Skeletal muscle cell (primary cell): ENCODE measurements around the gene ST7.
A peak's percentile ranks its signal among the peaks of the same experiment; 100 is the strongest.
"Not testable (repeated sequence)": the region's sequence is repeated elsewhere in the genome, so short reads cannot be mapped to it uniquely, and the experiment has no call there.

Source experiments
- DNase-seq: peaks from one replicate; pipeline ENCODE4 v3.0.0-alpha.2; 2010; ENCODE audit warnings: low read depth
- H3K4me3 ChIP-seq: 2 replicates; pipeline ENCODE4 v1.5.1; 2011; ENCODE audit warnings: low read depth, mild to moderate bottlenecking, control low read depth, low read length, moderate library complexity

The ST7 gene

DNA sequence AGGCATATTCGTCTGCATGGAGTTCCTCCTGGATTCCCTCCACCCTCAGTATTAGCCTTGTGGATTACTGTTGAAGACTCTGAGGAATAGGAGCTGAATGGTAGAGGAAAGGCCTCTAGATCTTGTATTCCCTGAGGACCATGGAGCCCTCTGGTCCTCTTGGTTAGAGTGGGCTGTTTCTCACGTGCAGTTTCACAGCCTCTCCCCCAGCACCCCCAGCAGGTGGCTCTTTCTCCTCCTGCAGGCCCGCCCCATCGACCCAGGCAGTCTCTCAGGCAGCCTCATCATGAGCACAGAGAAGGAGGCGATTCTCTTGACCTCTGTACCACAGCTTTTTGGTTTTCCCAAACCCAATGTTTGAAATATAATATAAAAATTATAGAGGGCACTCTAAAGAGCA is 267.5 kb downstream of the ST7 start:
- no peak overlapping the region for H3K4me3 ChIP-seq
- DNase-seq: no peak

DNA sequence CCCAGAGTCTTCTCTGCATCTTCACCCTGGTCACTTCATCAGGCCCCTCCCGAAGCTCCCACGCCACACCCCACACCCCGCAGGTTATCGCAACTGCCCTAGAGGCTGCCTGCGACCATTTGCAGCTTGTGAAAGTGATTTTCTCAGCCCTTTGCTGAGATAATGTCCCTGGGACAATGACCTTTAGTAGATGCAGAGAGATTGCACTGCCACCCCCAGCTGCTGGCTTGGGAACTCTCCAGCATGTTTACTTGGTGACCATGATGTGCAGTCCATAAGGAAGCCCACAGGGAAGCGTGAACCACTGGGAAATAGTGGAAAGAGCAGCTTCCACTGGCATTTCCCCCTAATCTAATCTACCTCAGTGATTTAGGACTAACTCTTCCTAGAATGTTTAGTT is 272.2 kb downstream of the ST7 start:
- H3K4me3 ChIP-seq: no peak overlapping the region
- no peak for DNase-seq

DNA sequence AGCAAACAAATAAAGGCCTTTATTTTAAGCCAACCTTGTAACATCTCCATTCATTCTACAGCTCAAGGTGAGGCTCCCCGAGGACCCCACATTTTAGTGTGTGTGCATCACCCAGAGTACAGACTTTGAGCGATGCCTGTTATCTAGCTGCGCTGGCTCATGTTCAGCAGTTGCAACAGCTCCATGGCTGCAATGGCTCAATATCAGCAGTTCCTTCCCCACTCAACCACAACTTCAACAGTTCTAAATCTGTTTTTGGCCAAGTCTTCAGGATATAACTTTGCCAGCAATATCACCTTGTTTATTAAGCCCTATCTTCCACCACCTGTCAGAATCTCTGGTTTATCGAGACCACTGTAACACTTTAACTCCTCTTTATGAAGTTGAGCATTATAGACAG is 273.8 kb downstream of the ST7 start:
- H3K4me3 ChIP-seq: no peak overlapping the region
- DNase-seq: no peak

DNA sequence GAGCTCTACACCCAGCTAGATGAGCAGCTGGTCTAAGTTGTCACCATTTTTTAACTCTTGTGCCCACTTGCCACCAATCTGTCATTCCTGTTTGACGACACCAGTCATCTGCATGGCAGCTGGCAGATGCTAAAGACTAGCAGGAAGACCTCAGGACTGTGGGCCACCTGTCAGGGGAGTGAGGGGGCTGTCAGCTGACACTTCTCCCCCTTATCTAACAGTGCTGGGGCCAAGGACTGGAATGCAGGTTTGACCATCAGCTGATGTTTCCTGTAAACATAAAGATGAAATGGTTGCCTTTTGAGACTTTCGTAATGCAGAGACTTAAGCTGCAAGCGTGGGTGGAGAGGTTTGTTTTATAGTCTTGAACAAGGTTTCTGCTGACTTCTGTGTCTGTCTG is 276.0 kb downstream of the ST7 start:
- DNase-seq: peak; percentile 67
- H3K4me3 ChIP-seq: no peak overlapping the region

DNA sequence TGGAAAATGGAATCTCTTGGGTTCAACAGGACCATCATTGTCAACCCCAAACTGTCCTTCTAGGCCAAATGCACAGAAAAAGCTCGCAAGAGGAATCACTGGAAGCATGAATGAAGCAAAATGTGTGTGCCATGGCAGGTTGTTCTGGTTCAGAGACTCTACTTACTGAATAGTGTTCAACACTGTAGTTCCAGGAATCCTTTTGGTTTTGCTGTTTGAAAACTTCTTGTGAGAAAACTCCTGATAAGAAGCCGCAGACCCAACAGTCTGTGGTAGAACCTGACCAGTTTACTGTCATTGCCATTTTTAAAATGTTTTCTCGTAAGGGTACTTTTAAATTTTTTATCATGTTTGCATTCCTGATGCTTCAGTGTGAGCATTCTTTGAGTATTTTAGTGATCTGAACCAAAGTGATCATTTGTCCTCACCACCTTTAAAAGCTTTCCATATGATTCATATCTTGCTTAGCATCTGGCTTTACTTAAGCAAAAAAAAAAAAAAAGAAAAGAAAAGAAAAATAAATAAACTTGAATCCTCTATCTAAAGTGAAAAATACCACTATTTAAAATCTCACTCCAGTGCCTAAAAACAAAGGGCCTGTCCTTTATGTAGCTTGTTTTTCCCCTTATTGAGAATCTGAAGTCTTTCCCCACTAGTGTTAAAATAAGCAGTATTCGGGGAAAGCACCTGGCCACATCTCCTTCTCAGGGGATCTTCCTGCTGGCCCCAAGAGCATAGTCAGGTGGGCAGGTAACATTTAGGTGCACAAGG is 277.2 kb downstream of the ST7 start:
- no peak overlapping the region for H3K4me3 ChIP-seq
- DNase-seq: no peak

DNA sequence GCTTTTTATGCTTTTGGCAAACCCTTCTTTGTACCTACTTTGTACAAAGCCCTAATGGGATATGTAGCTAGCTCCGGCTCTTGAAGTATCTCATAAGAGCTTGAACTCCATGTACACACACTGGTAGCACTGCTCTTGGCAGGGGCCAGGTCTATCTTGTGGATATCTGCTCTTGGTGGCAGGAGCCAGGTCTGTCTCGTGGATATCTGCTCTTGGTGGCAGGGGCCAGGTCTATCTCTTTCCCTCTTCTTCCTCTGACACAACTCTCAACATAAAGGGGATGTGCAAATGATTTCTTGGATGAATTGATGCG is 277.7 kb downstream of the ST7 start:
- DNase-seq: no peak

DNA sequence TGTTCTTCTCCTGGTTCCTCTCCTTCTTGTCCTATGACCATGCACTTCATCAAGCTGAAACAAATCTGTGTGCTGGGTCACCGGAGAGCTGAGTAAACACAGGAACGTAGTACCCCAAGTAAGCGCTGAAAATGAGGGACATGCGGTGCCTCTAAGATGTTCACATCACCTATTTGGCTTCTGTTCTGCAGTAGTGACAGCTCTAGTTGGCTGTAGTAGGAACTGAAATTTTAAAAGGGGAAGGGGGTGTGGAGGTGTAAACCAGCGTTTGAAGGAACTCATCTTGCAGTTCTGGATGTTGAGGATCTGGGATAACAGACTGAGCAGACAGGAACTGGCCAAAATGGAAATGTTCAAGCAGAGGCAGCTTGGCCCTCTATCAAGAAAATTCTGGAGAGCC is 284.3 kb downstream of the ST7 start:
- H3K4me3 ChIP-seq: no peak overlapping the region
- no peak for DNase-seq

More for the DNA sequence above, 277.7 kb downstream of the ST7 start:
- no peak overlapping the region for H3K4me3 ChIP-seq

DNA sequence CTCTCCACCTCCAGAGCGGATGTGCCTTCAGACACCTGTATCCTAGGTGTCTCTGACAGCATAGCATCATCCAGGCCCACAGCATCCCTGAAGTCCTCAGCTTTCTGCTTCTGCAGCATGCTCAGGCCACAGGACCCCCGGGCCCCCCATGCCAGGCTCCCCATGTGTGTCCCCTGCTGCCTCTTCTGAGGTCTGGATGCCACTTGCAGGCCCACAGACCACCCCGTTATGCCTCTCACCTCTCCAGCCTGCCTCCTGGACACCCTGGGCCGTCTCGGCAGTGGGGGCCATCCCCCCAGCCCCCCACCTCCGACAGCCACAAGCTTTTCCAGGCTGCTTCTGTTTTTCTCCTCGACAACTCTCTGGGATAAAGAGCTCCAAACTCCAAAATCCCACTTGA is 285.2 kb downstream of the ST7 start:
- DNase-seq: no peak
- no peak overlapping the region for H3K4me3 ChIP-seq

DNA sequence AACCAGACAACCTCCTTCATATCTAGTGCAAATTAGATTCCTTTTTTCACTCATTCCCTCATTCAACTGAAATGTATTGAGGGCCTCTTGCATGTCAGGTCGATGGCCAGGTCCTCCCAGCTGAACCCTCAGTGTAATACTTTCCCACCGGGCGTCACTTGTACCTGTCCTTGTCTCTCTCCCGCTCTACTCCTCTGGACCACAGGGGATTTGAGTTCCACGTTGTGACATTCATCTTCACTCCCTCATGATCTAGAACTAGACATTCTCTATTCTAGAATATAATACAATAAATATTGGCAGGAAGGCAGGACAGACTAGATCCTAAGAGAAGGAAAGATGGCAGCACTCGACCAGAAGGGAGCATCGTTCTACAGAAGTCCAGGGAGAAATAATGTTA is 285.6 kb downstream of the ST7 start:
- no peak for DNase-seq
- no peak overlapping the region for H3K4me3 ChIP-seq

DNA sequence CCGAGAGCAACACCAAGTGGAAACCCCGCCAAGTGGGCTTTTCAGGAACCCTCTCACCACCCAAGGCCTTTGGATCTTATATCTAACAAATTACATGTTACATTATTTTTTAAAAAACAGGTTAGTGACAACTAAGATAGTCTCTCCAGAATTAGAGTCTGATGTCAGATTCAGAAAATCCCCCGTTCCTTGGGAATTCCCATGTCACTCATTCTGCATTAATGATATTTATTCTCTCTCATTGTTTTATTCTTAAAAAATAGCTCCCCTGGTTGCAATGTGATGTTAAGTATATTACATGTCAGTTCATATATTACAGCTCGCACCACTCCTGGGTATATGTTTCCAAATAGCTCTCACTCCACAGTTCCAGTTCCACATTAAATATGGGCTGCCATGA is 287.8 kb downstream of the ST7 start:
- DNase-seq: no peak
- no peak overlapping the region for H3K4me3 ChIP-seq

DNA sequence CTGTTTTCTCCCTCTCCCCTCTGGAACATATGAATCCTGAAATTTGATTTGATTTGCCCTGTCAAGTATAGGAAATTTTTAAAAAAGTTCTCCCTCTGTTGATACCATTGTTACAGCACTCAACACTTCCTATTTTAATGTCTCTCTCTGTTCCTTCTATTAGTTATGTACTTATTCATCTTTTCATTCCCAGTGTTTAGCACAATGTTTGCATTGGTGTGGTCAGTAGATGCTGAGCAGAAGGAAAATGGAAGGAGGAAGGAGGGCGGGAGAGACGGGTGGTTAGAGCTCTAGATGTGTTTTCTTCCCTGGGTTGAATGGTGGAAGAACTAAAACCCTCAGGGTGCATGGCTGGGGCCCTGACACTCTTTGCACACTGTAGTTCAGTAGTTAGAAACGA is 290.1 kb downstream of the ST7 start:
- no peak for DNase-seq
- no peak overlapping the region for H3K4me3 ChIP-seq

DNA sequence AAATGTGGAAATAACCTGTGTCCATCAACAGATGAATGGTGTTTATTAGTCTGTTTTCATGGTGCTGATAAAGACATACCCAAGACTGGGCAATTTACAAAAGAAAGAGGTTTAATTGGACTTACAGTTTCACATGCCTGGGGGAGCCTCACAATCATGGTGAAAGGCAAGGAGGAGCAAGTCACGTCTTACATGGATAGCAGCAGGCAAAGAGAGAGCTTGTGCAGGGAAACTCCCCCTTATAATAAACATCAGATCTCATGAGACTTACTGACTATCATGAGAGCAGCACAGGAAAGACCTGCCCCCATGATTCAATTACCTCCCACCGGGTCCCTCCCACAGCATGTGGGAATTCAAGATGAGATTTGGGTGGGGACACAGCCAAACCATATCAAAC is 292.4 kb downstream of the ST7 start:
- not testable (repeated sequence) for H3K4me3 ChIP-seq, DNase-seq

DNA sequence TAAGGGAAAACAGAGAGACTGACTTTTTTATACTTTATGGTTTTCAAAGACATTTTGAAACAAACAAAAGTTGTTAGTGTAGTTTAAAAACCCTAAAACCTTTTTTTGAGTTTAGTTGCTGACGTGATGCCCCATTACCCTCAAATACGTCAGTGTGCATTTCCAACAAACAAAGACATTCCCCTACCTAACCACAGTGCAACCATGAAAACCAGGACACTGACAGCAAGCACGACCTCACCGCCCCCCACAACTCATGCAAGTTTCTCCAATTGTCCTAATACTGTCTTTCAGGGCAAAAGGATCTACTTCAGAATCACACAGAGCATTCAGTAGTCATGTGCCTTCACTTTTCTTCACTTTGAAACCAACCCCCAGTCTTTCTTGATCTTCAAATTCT is 294.5 kb downstream of the ST7 start:
- no peak for DNase-seq
- no peak overlapping the region for H3K4me3 ChIP-seq

DNA sequence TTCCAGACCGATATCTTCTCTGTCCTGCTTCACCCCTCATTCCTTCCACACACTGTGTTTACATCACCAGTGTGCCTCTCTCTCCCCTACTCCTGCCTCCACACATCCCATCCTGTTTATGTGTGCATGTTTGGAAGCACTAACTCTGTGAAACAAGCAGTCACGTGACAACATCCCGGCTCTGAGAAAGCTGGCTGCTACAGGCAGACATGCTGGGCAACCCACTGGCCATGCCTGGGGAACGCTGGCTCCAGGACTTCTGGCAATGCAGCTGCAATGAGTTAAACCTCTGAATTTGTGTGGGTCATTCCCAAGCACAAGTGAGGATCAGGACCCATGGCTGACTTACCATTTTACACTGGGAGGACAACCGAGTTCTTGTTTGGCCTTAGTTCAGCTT is 295.5 kb downstream of the ST7 start:
- H3K4me3 ChIP-seq: no peak overlapping the region
- no peak for DNase-seq

DNA sequence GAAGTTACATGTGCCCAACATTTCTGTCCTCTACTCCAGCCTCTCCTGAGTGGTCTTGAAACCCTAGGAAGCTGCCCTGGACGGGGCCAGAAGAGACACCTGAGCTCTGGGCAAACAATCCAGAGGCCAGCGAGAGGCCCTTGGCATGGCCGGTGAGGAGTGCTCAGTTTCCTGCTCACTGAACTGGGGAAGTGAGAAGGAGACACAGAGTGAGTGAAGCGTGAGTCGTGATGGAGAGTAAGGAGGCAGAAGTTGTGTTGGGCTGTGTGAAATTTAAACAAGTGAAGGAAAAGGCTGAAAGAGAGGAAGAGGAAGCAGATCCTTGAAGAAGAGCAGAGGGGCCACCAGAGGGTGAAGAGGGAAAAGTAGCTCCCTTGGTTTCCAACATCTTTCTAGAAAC is 296.4 kb downstream of the ST7 start:
- H3K4me3 ChIP-seq: no peak overlapping the region
- DNase-seq: no peak

DNA sequence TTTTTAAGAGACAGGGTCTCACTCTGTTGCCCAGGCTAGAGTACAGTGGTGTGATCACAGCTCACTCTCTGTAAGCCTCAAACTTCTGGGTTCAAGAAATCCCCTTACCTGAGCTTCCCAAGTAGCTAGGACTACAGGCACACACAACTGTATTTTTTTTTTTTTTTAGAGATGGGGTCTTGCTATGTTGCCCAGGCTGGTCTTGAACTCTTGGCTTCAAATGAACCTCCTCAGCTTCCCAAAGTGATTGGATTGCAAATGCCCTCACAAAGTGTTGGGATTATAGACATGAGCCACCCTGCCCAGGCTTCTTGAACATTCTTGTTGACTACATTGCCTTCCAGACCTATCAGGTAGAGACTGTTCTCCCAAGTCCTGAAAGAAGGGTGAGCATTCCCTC is 296.9 kb downstream of the ST7 start:
- no peak overlapping the region for H3K4me3 ChIP-seq
- DNase-seq: no peak

DNA sequence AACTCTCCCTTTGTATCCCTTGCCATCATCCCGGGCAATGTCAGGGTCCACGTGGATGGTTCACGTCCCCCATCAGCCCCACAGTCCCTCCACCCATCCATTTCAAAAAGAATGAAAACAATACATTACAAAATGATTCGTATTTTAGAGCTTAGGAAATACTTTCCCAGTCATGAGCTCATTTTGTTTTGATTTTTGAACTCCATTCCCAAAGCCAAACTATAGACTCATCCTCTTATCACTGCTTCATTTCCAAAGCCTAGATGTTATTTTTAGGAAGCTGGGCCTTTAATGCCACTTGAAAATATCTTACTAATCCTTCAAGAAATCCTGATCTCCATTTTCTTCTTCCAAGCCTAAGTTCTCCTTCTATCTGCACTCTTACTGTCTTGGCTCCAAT is 297.5 kb downstream of the ST7 start:
- no peak overlapping the region for H3K4me3 ChIP-seq
- no peak for DNase-seq

DNA sequence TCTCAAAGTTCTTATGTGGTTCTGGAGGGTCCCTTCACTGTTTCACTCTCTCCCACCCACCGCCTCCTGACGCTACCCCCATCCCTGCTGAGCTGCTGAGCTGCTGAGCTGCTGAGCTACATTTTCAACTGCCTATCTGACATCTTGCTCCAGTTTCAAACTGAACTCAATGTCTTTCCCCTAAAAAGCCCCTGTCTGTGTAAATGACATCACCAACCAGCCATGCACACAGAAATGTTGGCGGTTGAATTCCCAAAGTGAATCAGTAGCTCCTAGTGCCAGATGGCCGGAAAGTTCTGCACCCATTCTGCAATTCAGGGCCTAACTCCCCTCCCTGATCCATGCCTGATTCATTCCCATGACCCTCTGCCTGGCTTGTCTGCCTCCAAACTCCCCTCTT is 298.4 kb downstream of the ST7 start:
- peak; percentile 55 for DNase-seq
- H3K4me3 ChIP-seq: no peak overlapping the region

DNA sequence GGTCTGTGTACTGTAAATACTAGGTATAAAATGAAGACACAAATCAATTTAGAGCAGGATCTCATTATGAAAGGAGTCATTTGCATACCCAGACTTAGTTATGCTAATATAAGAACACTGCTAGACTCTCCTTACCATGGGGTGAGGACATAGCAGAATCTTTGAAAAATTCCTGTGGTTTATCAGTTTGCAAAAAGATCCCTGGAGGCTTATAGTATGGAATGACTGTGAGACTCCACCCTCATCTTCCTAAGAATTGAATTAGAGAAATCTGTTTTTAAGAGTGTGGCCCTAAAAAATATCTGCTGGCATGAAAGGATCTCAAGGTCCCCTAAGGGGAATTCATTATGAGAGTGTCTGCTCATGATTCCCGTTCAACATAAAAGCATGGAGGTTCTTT is 306.3 kb downstream of the ST7 start:
- no peak overlapping the region for H3K4me3 ChIP-seq
- DNase-seq: peak; percentile 36

DNA sequence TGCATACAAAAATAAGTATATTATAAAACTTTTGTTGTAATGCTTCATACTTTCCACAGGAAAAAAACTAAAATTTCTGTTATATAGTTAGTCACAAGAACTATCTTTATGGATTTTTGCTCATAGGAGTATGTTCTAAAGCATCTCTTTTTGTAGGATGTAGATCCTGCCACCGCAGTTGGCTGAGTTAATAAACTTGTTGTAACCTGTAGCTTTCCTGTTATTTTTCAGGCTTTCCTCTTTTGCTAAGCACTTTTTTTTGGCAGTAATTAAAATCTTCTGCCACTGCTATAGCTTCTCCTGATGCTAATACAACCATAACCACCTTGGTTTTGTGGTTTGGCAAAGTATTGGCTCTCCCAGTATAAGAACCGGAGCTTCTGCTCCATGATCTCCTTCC is 309.2 kb downstream of the ST7 start:
- H3K4me3 ChIP-seq: no peak overlapping the region
- no peak for DNase-seq

DNA sequence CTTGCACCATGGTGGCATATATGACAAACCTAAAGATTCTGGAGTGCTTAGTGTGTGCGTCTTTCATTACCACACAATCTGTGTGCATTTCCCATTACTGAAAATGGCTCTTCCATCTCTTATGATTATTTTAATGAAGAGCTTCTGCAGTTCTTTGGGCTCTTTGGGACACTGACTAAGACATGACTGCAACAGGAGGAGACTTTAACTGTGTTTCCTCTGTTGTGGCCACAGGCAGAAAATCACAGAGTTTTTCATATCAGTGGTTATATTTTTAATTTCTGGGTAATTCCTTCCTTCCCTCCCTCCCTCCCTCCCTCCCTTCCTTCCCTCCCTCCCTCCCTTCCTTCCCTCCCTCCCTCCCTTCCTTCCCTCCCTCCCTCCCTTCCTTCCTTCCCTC is 311.4 kb downstream of the ST7 start:
- H3K4me3 ChIP-seq: no peak overlapping the region
- no peak for DNase-seq

DNA sequence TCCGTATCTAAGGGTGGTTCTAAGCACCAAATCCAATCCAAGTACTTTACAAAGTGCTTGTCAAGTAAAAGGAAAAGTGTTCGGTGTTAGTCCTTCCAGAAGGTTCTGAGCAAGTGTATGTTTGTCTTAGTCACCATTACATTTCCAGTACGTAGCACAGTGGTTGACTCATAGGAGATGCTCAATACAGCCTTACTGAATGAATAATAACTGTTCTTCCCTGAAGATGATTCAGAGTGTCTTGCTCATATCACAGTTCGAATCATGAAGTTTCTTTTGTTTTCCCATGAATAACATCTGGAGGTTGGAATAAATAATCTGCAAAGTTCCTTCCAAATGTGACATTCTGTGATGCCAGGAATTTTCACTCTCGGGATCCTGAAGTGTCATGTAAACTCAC is 316.1 kb downstream of the ST7 start:
- no peak overlapping the region for H3K4me3 ChIP-seq
- peak; percentile 89 for DNase-seq
